Lower leg skin (tissue), 4 donors: Measurements from ENCODE around the gene DENND1B. TPM values are rescaled to one million over a fixed set of nuclear protein-coding genes. Genes with fewer than 3 reads are reported as not detected.

Experiments used
- DNase-seq, 2 donors: peaks; one replicate each; pipeline ENCODE4 v3.0.0-alpha.2; 2019; ENCODE audit warnings: low spot score in 2 of 2
- H3K4me3 ChIP-seq: fragments of 200-600 bp; sonication (generic); 2 replicates; pipeline ENCODE4 v1.5.1; 2017; ENCODE audit warnings: mild to moderate bottlenecking, low read depth; ENCODE audit not compliant: poor library complexity, severe bottlenecking
- CTCF ChIP-seq, 3 donors: fragments of 450-650 bp; IDR thresholded peaks; one replicate each; pipeline ENCODE4 v1.5.1; 2016; ENCODE audit warnings: antibody characterized with exemption in 3 of 3, mild to moderate bottlenecking in 3 of 3, moderate library complexity in 2 of 3
- POLR2A ChIP-seq, 2 donors: fragments of 450-650 bp; IDR thresholded peaks; one replicate each; pipeline ENCODE4 v1.6.1; 2016 to 2017; ENCODE audit warnings: antibody characterized with exemption in 2 of 2, mild to moderate bottlenecking in 1 of 2, moderate library complexity in 1 of 2
- WGBS, 2 donors: methylation state at CpG; one replicate each; pipeline ENCODE4 v1.1.5; 2018; 5-methylcytosine and 5-hydroxymethylcytosine counted together
- intact Hi-C: fragments of 100-400 bp; cut with DNase I; formaldehyde crosslinking; loops from one replicate; pipeline ENCODE4 v1.15.0; 2023; ENCODE audit warnings: low total_unique reads
- total RNA-seq, 4 donors: library from RNA; depleted of rRNA; stranded (reverse); fragments of >200 nt; gene quantifications; one replicate each; pipeline ENCODE4 v1.1.0, GENCODE V29; 2016

Gene DENND1B
- total RNA-seq, 4 donors from 2014 or later, result 5.5 to 12.4 (median 7.2) TPM

DNA sequence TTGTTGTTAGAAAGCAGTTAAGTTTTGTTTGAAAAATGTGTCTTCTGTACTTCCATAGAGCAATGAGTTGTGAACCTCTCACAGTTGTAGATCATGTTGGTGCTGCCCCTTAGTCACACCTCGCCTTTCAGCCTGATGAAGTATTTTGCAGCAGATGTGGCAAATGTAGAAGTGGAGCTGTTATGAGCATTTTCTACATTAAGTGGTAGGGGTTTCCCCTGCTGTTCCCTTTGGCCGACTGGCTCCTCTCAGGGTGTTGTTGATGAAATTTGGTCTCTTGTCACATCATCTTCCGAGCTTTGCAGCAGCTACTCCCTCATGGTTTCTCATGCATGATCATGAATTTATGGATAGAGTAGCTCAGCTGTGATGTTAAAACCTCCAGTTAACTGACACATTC, 33.6 kb upstream of the DENND1B start:
- DNase-seq, result no peak
- 62 to 77% methylated on average over 3 of the region's 3 CpGs for WGBS, 2 donors
- TF ChIP-seq CTCF (IDR thresholded peaks at IDR 0.05) (no peak), POLR2A (IDR thresholded peaks at IDR 0.05) (no peak)
- intact Hi-C loops, result no loop called here
- H3K4me3 ChIP-seq, result no peak overlapping the region

- intact Hi-C loops, result no loop called here
- WGBS, 2 donors, result 64 to 72% methylated on average over 5 of the region's 5 CpGs
Observed at GRCh38 chr1:197807739-197808453, 32.6 kb upstream of the DENND1B start.

DNA sequence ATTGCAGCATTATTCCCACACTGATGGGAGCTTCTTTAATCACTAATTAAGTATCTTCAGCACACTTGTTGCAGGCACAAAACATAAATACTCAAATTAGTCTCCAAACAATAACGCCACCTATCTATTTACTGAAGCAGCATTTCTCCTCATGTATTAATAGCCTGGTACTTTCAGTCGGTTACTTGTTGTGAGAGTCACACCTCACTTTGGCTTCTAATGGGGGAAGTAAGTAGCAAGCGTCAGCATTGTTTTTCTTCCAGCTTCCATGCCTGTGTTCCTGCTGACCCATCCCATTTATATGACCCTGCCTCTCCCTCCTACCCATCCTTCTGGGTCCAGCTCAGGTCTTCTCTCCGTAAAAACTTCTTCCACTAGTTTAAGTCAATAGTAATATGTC, 31.9 kb upstream of the DENND1B start:
- DNase-seq, result no peak
- intact Hi-C loops, result no loop called here
- H3K4me3 ChIP-seq, result no peak overlapping the region
- TF ChIP-seq POLR2A (IDR thresholded peaks at IDR 0.05) (no peak), CTCF (IDR thresholded peaks at IDR 0.05) (no peak)
- WGBS, 2 donors, result 70 to 79% methylated on average over 4 of the region's 4 CpGs

More at GRCh38 chr1:197807739-197808453, 32.6 kb upstream of the DENND1B start:
- no peak overlapping the region for H3K4me3 ChIP-seq
- DNase-seq, result no peak
- TF ChIP-seq POLR2A (IDR thresholded peaks at IDR 0.05) (no peak), CTCF (IDR thresholded peaks at IDR 0.05) (no peak)

- TF ChIP-seq CTCF (IDR thresholded peaks at IDR 0.05) (no peak), POLR2A (IDR thresholded peaks at IDR 0.05) (no peak)
- intact Hi-C loops, result no loop called here
- 93 to 100% methylated on average over 1 of the region's 1 CpG for WGBS, 2 donors
- DNase-seq, result no peak
- no peak overlapping the region for H3K4me3 ChIP-seq
Observed at GRCh38 chr1:197806718-197807117, 31.4 kb upstream of the DENND1B start.

DNA sequence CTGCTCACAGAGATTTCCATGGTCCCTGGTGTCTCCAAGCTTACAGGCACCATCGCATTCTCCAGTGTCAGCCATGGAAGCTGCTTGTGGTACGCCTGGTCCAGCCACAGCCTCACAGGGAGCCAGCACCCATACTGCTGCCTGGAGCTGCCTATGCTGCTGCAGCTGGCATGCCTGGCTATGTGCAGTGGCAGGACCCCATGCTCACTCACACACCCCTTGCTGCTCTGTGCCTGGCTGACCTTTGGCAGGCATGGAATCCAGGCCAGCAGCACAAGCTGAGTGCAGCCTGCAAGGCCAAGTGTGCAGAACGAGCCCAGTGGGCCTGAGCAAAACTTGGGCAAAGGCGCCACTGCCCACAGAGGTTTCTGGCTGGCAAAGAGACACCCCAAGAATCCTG, 26.4 kb upstream of the DENND1B start:
- 92 to 94% methylated on average over 3 to 4 of the region's 4 CpGs for WGBS, 2 donors
- no peak overlapping the region for H3K4me3 ChIP-seq
- intact Hi-C loops, result no loop called here
- TF ChIP-seq POLR2A (IDR thresholded peaks at IDR 0.05) (no peak), CTCF (IDR thresholded peaks at IDR 0.05) (no peak)
- no peak for DNase-seq

- 57 to 70% methylated on average over 1 of the region's 1 CpG for WGBS, 2 donors
- no peak overlapping the region for H3K4me3 ChIP-seq
- intact Hi-C loops, result no loop called here
- TF ChIP-seq POLR2A (IDR thresholded peaks at IDR 0.05), result no peak
- TF ChIP-seq CTCF (IDR thresholded peaks at IDR 0.05), result no peak
- no peak for DNase-seq
Observed at GRCh38 chr1:197801111-197801482, 25.8 kb upstream of the DENND1B start.
